ENCODE results near the gene CALHM1. TPM values are rescaled to one million over a fixed set of nuclear protein-coding genes. Genes with fewer than 3 reads are reported as not detected.

CALHM1 gene
- total and polyA plus RNA-seq, 7 donors, result not detected

- H3K27ac ChIP-seq, result no peak overlapping the region
- no peaks in the 10 kb centered on the region for H3K4me1 ChIP-seq
- peaks cover 22 to 98% of the 10 kb centered on the region in 2 donors for H3K36me3 ChIP-seq (ENCODE audit: insufficient read depth in 1 of 2, low read depth in 1 of 2)
- no peak for TF ChIP-seq CTCF (IDR thresholded peaks at IDR 0.05)
- intact Hi-C loops (cut with DNase I), result no loop called here
- no peaks in the 10 kb centered on the region for H3K27me3 ChIP-seq (ENCODE audit: insufficient read depth in 3 of 3, low read length in 2 of 3)
- 76 to 88% (median 79%) methylated on average over 2 of the region's 2 CpGs for WGBS, 3 donors
- DNase-seq (peak in 1 of 2 donors; percentile 56), ATAC-seq (no peak)
- no peaks in the 10 kb centered on the region for H3K9me3 ChIP-seq
- H3K4me3 ChIP-seq, result no peak overlapping the region
These were observed 24.8 kb downstream of the CALHM1 start for GRCh38 chr10:103433858-103434257.

DNA sequence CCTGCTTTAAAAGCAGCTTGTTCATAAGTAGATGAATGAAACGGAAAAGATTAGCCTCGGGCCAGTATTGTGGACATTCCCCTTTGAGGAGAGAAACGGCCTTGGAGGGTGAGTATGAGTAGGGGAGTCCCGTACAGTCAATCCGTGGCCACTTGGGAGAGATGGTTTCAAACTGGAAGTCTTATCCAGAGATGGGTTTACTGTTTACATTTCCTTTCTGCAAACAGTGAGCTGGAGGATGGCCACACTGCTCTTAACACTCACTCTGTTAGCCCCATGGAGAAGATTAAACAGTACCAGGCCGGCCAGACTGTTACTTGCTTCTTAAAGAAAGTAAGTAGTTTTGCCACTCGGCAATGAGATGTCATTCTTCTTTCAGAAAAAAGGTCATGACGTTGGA is 26.8 kb downstream of the CALHM1 start:
- Histone ChIP-seq H3K9me3 (no peaks in the 10 kb centered on the region), H3K4me3 (no peak overlapping the region), H3K27ac (no peak overlapping the region), H3K36me3 (ENCODE audit: insufficient read depth in 1 of 2, low read depth in 1 of 2) (peaks cover 19 to 98% of the 10 kb centered on the region in 2 donors), H3K4me1 (no peaks in the 10 kb centered on the region), H3K27me3 (ENCODE audit: insufficient read depth in 3 of 3, low read length in 2 of 3) (no peaks in the 10 kb centered on the region)
- TF ChIP-seq CTCF (IDR thresholded peaks at IDR 0.05), result no peak
- WGBS, 3 donors, result 77 to 87% (median 83%) methylated on average over 8 of the region's 8 CpGs
- intact Hi-C loops (cut with DNase I), result no loop called here
- DNase-seq (no peak), ATAC-seq (no peak)

GRCh38 chr10:103429647-103430046 is 29.1 kb downstream of the CALHM1 start:
- Histone ChIP-seq H3K27ac (no peak overlapping the region), H3K4me1 (no peaks in the 10 kb centered on the region), H3K27me3 (ENCODE audit: insufficient read depth in 3 of 3, low read length in 2 of 3) (no peaks in the 10 kb centered on the region), H3K4me3 (no peak overlapping the region), H3K9me3 (no peaks in the 10 kb centered on the region), H3K36me3 (ENCODE audit: insufficient read depth in 1 of 2, low read depth in 1 of 2) (peaks cover 20 to 98% of the 10 kb centered on the region in 2 donors)
- ATAC-seq (no peak), DNase-seq (no peak)
- no peak for TF ChIP-seq CTCF (IDR thresholded peaks at IDR 0.05)
- WGBS, 3 donors, result 91 to 98% (median 95%) methylated on average over 5 of the region's 5 CpGs
- intact Hi-C loops (cut with DNase I), result no loop called here

- H3K27ac ChIP-seq, result no peak overlapping the region
- no peak for TF ChIP-seq CTCF (IDR thresholded peaks at IDR 0.05)
- intact Hi-C loops (cut with DNase I), result no loop called here
- DNase-seq, result no peak
- no peaks in the 10 kb centered on the region for H3K27me3 ChIP-seq (ENCODE audit: insufficient read depth in 3 of 3, low read length in 2 of 3)
- peaks cover 17 to 98% of the 10 kb centered on the region in 2 donors for H3K36me3 ChIP-seq (ENCODE audit: insufficient read depth in 1 of 2, low read depth in 1 of 2)
- WGBS, 3 donors, result 67 to 76% (median 75%) methylated on average over 5 of the region's 5 CpGs
- no peaks in the 10 kb centered on the region for H3K9me3 ChIP-seq
- no peak for ATAC-seq
- no peak overlapping the region for H3K4me3 ChIP-seq
- no peaks in the 10 kb centered on the region for H3K4me1 ChIP-seq
These were observed 29.6 kb downstream of the CALHM1 start for GRCh38 chr10:103428989-103429643.

- Histone ChIP-seq H3K36me3 (ENCODE audit: insufficient read depth in 1 of 2, low read depth in 1 of 2) (peaks cover 20 to 98% of the 10 kb centered on the region in 2 donors), H3K4me1 (no peaks in the 10 kb centered on the region), H3K9me3 (no peaks in the 10 kb centered on the region), H3K4me3 (no peak overlapping the region), H3K27ac (peak overlapping the region; percentile 53), H3K27me3 (ENCODE audit: insufficient read depth in 3 of 3, low read length in 2 of 3) (no peaks in the 10 kb centered on the region)
- DNase-seq (no peak), ATAC-seq (peak; percentile 37 to 88 (median 70))
- intact Hi-C loops (cut with DNase I), result no loop called here
- TF ChIP-seq CTCF (IDR thresholded peaks at IDR 0.05), result no peak
- 57 to 81% (median 67%) methylated on average over 9 of the region's 9 CpGs for WGBS, 3 donors
These were observed 30.8 kb downstream of the CALHM1 start for GRCh38 chr10:103427866-103428265.

Measured in psoas muscle (tissue), 8 donors.